Fibroblast of skin of left quadriceps (primary cell): ENCODE results near the gene STX10.

Experiments
- DNase-seq, 2 experiments: peaks; one replicate each; pipeline ENCODE4 v3.0.0-alpha.2; 2013; ENCODE audit warnings: low read depth in 2 of 2

The STX10 gene

GRCh38 chr19:13119627-13120026, 30.5 kb downstream of the STX10 start:
- DNase-seq, result no peak

DNA sequence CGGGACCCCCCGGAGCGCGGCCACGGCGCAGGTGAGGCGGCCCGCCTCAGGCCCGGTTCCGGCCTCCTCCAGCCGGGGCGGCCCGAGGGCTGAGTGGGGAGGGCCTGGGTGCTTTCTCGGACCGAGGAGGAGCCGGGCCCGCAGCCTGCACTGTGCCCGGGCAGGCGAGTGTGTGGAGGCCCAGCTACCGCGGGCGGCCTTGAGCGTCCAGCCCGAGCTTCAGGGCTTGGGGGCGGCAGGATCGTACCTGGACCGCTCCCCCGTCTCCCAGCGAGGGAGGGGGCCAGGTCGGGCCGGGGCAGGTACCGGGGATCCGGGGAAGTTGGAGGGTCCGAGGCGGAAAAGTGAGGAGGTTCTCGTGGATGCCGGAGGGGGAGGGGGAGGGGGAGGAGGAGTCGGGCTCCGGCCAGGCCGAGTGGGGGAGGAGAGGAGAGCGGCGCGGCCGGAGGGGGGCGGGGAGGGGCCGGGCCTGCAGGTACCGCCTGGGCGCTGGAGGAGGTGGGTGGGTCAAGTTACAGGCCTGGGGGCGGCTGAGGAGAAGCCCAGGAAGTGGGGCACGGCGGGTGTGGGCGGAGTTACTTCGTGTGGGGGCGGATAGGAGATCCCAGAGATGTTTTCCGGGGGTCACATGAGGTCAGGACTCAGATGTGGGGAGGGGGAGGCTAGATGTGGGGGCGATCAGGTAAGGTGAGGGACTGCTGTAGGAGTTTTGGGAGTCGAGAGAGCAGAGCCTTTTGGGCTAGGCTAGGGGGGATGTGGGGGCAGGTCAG, 31.6 kb downstream of the STX10 start:
- DNase-seq, result no peak

GRCh38 chr19:13117772-13118423, 32.3 kb downstream of the STX10 start, which contains the start of gene NACC1:
NACC1 (plus strand) TSS chr19:13118264; CDS start chr19:13135208, 16,944 bp downstream.
- peak; percentile 71 to 72 for DNase-seq

GRCh38 chr19:13117176-13117771, 32.9 kb downstream of the STX10 start:
- DNase-seq, result no peak

GRCh38 chr19:13116282-13117175, 33.6 kb downstream of the STX10 start, which contains the start of gene TRMT1:
TRMT1 (minus strand) TSS chr19:13116740; CDS start chr19:13116399, 341 bp downstream.
- DNase-seq, result peak; percentile 84 to 85

DNA sequence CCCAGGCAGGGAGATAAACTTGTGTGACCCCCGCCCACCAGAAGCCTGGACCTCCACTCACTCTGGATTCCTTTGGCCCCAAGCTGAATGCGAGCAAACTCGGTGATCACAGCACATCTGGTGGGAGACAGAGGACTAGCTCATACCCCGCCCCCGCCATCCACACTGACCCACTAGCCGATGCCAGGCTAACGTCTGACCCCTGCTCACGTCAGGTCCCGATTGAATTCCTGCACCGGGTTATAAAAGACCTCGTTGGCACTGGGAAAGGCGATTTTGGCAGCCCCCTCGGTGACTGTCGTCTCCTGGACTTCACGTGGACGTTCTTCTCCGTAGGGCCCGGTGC, 34.3 kb downstream of the STX10 start:
- no peak for DNase-seq

GRCh38 chr19:13112555-13112954, 37.6 kb downstream of the STX10 start:
- no peak for DNase-seq

GRCh38 chr19:13110099-13110610, 40.0 kb downstream of the STX10 start:
- no peak for DNase-seq

DNA sequence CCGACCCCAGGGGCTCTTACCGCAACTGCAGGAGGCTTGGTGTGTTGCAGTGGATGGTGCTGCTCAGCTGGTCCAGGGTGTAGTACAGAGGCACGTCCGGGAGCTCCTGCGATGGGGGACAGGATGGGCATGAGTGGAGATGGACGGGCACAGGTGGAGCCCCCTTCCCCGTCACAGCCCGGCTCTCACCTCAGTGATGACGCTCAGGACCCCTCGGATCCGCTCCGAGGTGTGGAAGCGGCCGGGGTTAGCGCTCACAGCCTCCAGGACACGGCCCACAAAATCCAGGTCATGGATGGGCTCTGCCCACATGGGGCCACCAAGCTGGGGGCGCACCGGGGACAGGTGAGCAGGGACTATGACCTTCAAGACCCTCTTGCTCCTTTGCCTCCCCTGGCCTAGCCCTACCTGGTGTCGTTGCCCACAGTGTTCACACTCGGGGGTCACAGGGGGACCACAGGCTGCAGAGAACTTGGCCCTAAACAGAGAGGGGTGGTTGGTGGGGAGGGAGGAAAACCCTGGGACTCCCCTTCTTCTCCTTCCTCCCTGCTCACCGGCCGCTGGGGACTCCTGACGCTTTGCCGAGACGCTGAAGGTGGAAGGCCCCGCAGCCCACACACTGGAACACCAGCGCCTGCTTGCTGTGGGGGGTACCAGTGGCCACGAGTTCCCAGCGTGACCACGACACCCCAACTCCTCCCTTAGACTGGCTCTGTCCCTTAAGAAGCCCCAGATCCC, 40.6 kb downstream of the STX10 start:
- no peak for DNase-seq

DNA sequence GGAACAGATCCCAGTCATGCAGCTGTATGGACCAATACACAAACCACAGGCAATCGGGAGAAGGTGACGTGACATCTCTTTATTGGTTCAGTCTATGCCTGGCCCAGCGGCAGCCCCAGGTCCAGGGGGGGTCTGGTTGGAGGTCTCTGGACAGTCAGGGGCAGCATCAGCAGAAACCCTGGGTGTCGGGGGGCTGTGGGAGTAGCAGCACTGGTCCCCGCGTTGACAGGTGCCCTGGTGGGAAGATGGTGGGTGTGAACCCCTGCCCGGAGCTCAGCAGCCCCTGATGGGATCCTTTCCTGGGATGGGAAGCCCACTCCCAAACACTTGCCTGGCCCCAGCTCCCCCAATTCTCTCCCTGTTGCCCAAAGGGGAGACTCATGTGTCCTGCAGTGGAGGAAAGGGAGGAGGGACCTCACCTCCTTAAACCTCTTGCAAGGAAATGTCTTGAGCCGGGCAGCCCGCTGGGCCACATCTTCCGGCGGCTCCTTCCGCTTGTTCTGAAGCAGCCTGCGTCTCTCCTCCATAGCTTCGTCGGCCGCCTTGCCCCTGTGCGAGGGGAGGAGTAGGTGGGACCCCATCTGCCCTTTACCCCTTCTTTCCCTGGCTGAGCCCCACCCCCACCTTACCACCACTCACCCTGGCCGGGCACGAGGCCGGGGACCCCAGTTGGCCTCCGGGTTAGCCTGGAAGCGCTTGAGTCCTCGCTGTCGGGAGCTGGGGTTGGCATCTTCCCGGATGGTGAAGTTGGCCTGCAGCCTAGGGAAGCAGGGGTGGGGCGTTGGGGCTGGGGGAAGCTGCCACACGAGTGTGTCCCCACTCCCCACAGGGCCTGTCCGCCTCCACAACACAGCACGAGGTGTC, 45.1 kb downstream of the STX10 start:
- DNase-seq, result no peak

- no peak for DNase-seq
These were observed 45.8 kb downstream of the STX10 start for GRCh38 chr19:13104360-13104847.

DNA sequence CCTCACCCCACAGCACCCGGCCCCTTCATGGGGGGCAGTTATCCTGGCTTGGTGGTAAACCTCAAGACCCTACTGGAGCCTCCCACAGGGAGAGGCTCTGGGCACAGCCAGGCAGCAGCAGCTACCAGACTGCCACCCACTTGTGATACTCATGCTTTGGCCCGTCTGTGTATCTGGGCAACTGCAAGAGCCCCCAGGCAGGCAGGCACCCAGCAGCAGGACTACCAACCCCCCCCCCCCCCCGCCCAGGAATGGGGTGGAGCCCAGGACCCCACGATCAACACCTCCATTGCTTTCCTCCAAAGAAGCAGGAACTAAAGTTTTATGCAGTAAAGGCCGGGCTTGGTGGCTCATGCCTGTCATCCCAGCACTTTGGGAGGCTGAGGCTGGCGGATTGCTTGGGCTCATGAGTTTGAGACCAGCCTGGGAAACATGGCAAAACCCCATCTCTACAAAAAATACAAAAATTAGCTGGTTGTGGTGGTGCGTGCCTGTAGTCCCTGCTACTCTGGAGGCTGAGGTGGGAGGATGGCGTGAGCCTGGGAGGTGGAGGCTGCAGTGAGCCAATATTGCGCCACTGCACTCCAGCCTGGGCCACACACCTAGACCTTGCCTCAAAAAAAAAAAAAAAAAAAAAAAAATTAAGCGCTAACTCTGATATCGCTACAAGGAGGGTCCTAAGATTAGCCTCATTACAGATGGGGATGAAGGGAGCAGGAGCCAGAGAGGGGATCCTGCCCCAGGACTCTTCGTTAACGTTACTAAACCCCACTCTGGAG, 46.4 kb downstream of the STX10 start:
- no peak for DNase-seq

- no peak for DNase-seq
These were observed 47.3 kb downstream of the STX10 start, which contains the start of gene LYL1 for GRCh38 chr19:13102666-13103580. LYL1 (minus strand) TSS chr19:13102858; CDS start chr19:13101171, 1,687 bp downstream.

GRCh38 chr19:13102416-13102665, 47.8 kb downstream of the STX10 start:
- DNase-seq, result no peak

DNA sequence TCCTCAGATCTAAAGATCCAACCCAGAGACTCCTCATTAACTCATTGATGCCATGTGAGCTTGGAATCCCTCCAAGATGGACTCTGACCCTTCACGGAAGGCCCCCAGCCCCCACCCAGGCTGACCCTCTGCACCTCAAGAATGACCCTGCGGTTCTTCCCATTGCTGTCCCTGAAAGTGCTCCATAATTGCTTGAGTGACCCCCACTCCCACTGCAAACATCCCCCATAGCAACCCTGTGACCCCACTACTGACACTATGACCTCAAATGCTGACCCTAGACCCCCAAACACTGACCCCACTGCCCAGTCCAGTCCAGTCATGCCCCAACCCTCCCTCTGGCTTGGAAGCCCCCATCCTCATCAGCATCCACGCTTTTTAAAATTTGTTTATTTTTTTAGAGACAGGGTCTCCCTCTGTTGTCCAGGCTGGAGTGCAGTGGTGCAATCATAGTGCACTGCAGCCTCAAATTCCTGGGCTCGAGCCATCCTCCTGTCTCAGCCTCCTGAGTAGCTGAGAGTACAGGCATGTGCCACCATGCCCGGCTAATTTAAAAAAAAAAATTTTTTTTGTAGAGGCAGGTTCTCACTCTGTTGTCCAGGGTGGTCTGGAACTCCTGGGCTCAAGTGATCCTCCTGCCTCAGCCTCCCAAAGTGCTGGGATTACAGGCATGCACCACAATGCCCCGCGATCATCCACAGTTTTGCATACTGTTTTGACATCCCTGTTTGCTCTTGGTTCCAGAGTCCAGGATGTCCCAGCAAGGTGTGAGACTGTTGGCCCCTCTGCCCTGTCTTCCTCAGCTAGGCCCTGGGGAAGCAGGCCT, 48.4 kb downstream of the STX10 start:
- DNase-seq, result no peak

GRCh38 chr19:13100841-13101589, 49.2 kb downstream of the STX10 start:
- DNase-seq, result no peak
